ENCODE results near the gene CTCFL.
"Not testable (repeated sequence)": the region's sequence is repeated elsewhere in the genome, so short reads cannot be mapped to it uniquely, and the experiment has no call there.

Gene CTCFL

DNA sequence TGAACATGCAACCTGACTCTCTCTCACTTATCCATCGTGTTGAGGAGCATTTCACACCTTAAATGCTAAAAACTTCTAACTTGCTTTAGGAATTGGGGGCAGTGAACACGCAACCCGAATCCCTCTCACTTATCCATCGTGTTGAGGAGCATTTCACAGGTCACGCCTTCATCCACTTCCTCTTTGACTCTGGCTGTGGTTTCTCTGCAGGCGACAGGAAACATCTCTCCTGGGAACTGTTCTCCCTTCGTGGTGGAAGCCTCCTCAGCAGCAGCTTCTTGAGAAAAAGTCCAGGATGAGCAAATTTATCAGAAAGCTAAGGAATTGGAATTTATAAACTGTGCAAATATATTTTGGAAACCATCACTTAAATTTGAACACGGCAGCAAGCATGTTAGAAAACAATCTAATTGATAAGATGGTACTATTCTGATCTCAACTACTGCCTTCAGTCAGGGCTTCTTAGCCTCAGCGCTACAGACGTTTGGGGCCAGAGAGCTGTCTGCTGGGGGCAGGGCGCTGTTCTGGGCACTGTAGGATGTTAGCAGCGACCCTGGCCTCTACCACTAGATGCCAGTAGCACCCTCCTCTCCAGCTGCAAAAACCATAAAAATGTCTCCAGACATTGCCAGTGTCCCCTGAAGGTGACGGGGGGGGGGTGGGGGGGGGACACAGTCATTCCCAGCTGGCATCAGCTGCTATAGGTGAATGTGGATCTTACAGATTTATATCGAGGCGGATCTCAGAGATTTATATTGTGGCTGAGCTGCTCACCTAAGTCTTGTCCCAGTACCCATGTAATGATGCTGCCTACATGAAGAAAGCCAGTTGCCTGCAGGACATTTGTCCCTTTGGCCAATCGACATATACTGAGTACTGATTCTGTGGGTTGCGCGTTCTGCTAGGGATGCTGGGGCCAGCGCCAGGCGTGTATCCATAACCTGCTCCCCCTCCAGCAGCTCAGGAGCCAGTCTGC, 26.2 kb downstream of the CTCFL start:
- DNase-seq (ENCODE audit: low spot score), result no peak
- in situ Hi-C loops (cut with MboI; ENCODE audit: low sequenced_read_pairs, unreplicated experiment), result loop anchor here (5.0 to 25.0 kb wide), 2 partner anchors 111 to 411 kb away; no protein-coding TSS in a partner anchor
- TF ChIP-seq, protein P1, sequence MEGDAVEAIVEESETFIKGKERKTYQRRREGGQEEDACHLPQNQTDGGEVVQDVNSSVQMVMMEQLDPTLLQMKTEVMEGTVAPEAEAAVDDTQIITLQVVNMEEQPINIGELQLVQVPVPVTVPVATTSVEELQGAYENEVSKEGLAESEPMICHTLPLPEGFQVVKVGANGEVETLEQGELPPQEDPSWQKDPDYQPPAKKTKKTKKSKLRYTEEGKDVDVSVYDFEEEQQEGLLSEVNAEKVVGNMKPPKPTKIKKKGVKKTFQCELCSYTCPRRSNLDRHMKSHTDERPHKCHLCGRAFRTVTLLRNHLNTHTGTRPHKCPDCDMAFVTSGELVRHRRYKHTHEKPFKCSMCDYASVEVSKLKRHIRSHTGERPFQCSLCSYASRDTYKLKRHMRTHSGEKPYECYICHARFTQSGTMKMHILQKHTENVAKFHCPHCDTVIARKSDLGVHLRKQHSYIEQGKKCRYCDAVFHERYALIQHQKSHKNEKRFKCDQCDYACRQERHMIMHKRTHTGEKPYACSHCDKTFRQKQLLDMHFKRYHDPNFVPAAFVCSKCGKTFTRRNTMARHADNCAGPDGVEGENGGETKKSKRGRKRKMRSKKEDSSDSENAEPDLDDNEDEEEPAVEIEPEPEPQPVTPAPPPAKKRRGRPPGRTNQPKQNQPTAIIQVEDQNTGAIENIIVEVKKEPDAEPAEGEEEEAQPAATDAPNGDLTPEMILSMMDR (IDR thresholded peaks at IDR 0.05; ENCODE audit: borderline replicate concordance, control extremely low read depth, extremely low read depth, insufficient read depth, missing control alignments), result peak; percentile 37

DNA sequence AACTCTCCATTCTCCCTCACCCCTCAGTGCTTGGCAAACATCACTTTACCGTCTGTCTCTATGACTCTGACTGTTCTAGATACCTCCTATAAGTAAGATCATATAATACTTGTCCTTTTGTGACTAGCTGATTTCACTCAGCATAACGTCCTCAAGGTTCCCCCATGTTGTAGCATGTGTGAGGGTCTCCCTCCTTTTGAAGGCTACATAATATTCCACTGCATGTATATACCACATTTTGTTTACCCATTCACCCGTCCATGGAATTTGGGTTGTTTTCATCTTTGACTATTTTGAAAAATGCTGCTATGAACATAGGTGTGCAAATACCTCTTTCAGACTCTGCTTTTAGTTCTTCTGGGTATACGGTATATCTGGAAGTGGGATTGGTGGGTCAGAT, 28.3 kb downstream of the CTCFL start:
- TF ChIP-seq, protein P1 (IDR thresholded peaks at IDR 0.05; ENCODE audit: borderline replicate concordance, control extremely low read depth, extremely low read depth, insufficient read depth, missing control alignments), result no peak
- DNase-seq (ENCODE audit: low spot score), result no peak
- in situ Hi-C loops (cut with MboI; ENCODE audit: low sequenced_read_pairs, unreplicated experiment), result loop anchor here (5.0 to 25.0 kb wide), 2 partner anchors 109 to 409 kb away; no protein-coding TSS in a partner anchor

DNA sequence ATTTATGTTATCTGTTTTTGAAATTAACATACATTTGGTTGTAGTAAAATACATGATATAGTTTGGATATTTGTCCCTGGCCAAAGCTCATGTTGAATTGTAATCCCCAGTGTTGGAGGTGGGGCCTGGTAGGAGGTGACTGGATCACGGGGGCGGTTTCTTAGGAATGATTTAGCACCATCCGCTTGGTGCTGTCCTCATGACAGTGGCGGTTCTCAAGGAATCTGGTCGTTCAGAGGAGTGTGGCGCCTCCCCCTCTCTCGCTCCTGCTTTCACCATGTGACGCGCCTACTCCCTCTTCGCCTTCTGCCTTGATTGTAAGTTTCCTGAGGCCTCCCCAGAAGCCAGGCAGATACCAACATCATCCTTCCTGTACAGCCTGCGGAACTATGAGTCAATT, 29.0 kb downstream of the CTCFL start:
- in situ Hi-C loops (cut with MboI; ENCODE audit: low sequenced_read_pairs, unreplicated experiment), result loop anchor here (5.0 to 25.0 kb wide), 2 partner anchors 109 to 409 kb away; no protein-coding TSS in a partner anchor
- TF ChIP-seq, protein P1 (IDR thresholded peaks at IDR 0.05; ENCODE audit: borderline replicate concordance, control extremely low read depth, extremely low read depth, insufficient read depth, missing control alignments), result no peak
- no peak for DNase-seq (ENCODE audit: low spot score)

DNA sequence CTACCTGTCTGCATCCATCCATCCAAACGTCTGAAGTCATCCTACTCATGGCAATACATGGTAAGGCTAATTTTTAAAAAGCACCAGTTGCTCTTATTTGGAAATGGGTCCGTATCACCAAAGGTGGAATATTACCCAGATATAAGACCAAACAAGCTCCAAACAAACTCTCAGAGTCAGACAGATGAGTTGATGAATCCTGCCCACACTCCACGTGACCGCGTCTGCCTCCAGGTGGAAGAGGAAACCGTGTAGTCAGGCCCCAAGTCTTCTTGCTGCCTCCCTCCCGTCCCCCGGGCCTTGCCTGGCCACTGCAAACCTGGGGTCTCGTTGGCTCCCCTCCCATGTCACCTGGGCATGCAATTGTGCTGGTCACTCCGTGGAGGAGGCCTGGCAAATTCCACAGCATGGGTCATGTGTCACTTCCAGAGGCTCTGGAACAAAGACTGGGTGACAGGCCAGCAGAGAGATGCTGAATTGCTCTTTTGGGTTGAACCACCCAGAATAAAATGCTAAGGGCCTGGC, 31.8 kb downstream of the CTCFL start:
- TF ChIP-seq, protein P1 (IDR thresholded peaks at IDR 0.05; ENCODE audit: borderline replicate concordance, control extremely low read depth, extremely low read depth, insufficient read depth, missing control alignments), result no peak
- in situ Hi-C loops (cut with MboI; ENCODE audit: low sequenced_read_pairs, unreplicated experiment), result loop anchor here (25.0 kb wide), 1 partner anchor 406 kb away; no protein-coding TSS in a partner anchor
- DNase-seq (ENCODE audit: low spot score), result no peak

DNA sequence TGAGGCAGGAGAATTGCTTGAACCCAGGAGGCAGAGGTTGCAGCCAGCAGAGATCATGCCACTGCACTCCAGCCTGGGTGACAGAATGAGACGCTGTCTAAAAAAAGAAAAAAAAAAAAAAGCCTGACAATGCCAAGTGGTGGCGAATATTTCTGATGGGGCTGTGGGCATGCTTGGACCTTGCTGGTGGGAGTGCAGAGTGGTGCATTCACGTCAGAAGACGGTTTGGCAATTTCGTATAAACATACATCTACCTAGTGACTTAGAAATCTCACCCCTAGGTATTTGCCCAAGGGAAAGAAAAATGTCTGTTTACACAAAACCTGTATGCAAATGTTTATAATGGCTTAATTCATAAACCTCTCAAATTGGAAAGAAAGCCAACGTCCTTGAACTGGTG, 33.6 kb downstream of the CTCFL start:
- in situ Hi-C loops (cut with MboI; ENCODE audit: low sequenced_read_pairs, unreplicated experiment), result loop anchor here (25.0 kb wide), 1 partner anchor 404 kb away; no protein-coding TSS in a partner anchor
- no peak for DNase-seq (ENCODE audit: low spot score)

DNA sequence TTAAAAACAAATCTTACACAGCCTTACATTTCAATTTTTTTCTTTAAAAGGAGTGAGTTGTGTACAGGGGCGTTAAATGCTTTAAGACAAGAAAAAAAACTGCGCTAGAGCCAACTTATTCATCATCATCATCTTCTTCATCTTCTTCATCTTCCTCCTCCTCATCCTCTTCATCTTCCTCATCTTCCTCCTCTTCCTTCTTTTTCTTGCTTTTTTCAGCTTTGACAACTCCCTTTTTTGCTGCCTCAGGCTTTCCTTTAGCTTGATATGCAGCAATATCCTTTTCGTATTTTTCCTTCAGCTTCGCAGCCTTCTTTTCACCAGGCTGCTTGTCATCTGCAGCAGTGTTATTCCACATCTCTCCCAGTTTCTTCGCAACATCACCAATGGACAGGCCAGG, 36.7 kb downstream of the CTCFL start:
- in situ Hi-C loops (cut with MboI; ENCODE audit: low sequenced_read_pairs, unreplicated experiment), result loop anchor here (25.0 kb wide), 1 partner anchor 401 kb away; no protein-coding TSS in a partner anchor
- not testable (repeated sequence) for DNase-seq (ENCODE audit: low spot score)

More for the DNA sequence above, 33.6 kb downstream of the CTCFL start:
- TF ChIP-seq, protein P1 (IDR thresholded peaks at IDR 0.05; ENCODE audit: borderline replicate concordance, control extremely low read depth, extremely low read depth, insufficient read depth, missing control alignments), result no peak

Measured in GM13976 (cell line).